Uterus (tissue), 2 donors: Measurements from ENCODE around the gene TAPBP.

Source experiments
- CTCF ChIP-seq, 4 experiments: fragments of 200-600 bp in 2 of 4; fragments of 450-650 bp in 2 of 4; sonication (generic) in 2 of 4; IDR thresholded peaks; one replicate each; pipeline ENCODE4 v1.5.1; 2016 to 2019; ENCODE audit warnings: antibody characterized with exemption in 4 of 4, mild to moderate bottlenecking in 2 of 4, moderate library complexity in 1 of 4
- POLR2A ChIP-seq, 2 donors: fragments of 450-650 bp; IDR thresholded peaks; one replicate each; pipeline ENCODE4 v1.6.1; 2016; ENCODE audit warnings: antibody characterized with exemption in 2 of 2, mild to moderate bottlenecking in 1 of 2, moderate library complexity in 1 of 2

DNA sequence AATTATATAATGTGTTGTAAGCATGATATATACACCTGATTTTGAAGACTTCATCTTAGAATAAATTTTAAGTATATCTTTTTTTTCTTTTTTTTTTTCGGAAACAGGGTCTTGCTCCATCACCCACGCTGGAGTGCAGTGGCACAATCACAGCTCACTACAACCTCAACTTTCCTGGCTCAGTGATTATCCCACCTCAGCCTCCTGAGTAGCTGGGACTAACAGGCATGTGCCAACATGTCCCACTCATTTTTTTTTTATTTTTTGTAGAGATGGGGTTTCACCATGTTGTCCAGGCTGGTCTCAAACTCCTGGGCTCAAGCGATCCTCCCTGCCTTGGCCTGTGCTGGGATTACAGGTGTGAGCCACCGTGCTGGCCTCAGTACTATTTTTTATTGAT is 59.3 kb downstream of the TAPBP start:
- no peak for TF ChIP-seq CTCF (IDR thresholded peaks at IDR 0.05)
- TF ChIP-seq POLR2A (IDR thresholded peaks at IDR 0.05), result no peak
